OCI-LY7 (cell line): ENCODE measurements around the gene SMIM10. TPM values are rescaled to one million over a fixed set of nuclear protein-coding genes. Genes with fewer than 3 reads are reported as not detected.
"Not testable (repeated sequence)": the region's sequence is repeated elsewhere in the genome, so short reads cannot be mapped to it uniquely, and the experiment has no call there.

Source experiments
- BruUV-seq: library from RNA; stranded (reverse); fragments of 400-500 nt; replicated peaks from 2 replicates; lab custom pipeline; 2021; lab: Mats Ljungman, UMichigan
- CTCF ChIA-PET: fragments of 300-600 bp; sonication (Branson Sonifier 250); formaldehyde crosslinking; loops from one replicate; lab custom pipeline; 2022; ENCODE audit warnings: antibody characterized with exemption; ENCODE audit not compliant: unreplicated experiment; lab: Charles Lee
- POLR2A ChIA-PET: fragments of 300-600 bp; sonication (Branson Sonifier 250); formaldehyde crosslinking; loops from one replicate; lab custom pipeline; 2022; ENCODE audit warnings: antibody characterized with exemption; lab: Charles Lee
- DNase-seq: peaks from one replicate; pipeline ENCODE4 v3.0.0-alpha.2; 2015; ENCODE audit warnings: low spot score
- H2AFZ ChIP-seq: fragments of 200-600 bp; sonication (generic), shearing (Covaris generic); 2 replicates; pipeline ENCODE4 v1.6.1; 2014; ENCODE audit warnings: mild to moderate bottlenecking, antibody characterized with exemption, low read length, moderate library complexity
- H3K27ac ChIP-seq: fragments of 200-600 bp; sonication (generic); 2 replicates; pipeline ENCODE4 v1.5.1; 2014; ENCODE audit warnings: mixed run types, low read depth, mild to moderate bottlenecking, moderate library complexity, low read length, inconsistent platforms; ENCODE audit not compliant: poor library complexity, severe bottlenecking
- H3K36me3 ChIP-seq: fragments of 200-600 bp; sonication (generic); 2 replicates; pipeline ENCODE4 v1.6.1; 2014; ENCODE audit warnings: mild to moderate bottlenecking, antibody characterized with exemption, low read length, moderate library complexity, mixed read lengths; ENCODE audit not compliant: insufficient read depth
- H3K4me1 ChIP-seq: fragments of 200-600 bp; sonication (generic); 2 replicates; pipeline ENCODE4 v1.5.1; 2014; ENCODE audit warnings: mild to moderate bottlenecking, low read length; ENCODE audit not compliant: insufficient read depth, poor library complexity, severe bottlenecking
- H3K4me2 ChIP-seq: fragments of 200-600 bp; sonication (generic); 2 replicates; pipeline ENCODE4 v1.6.1; 2014; ENCODE audit warnings: mild to moderate bottlenecking, low read length
- H3K4me3 ChIP-seq: fragments of 200-600 bp; sonication (generic); 2 replicates; pipeline ENCODE4 v1.5.1; 2014; ENCODE audit warnings: mild to moderate bottlenecking, low read depth, low read length; ENCODE audit not compliant: poor library complexity, severe bottlenecking
- H3K79me2 ChIP-seq: fragments of 200-600 bp; sonication (generic); 2 replicates; pipeline ENCODE4 v1.6.1; 2016; ENCODE audit warnings: low read depth, mild to moderate bottlenecking, low read length, moderate library complexity, mixed read lengths; ENCODE audit not compliant: insufficient read depth
- H3K9me2 ChIP-seq: fragments of 200-600 bp; sonication (generic); 2 replicates; pipeline ENCODE4 v1.6.1; 2016; ENCODE audit warnings: mild to moderate bottlenecking, low read length, mixed read lengths; ENCODE audit not compliant: insufficient read depth
- H3K9me3 ChIP-seq: fragments of 200-600 bp; sonication (generic); 2 replicates; pipeline ENCODE4 v1.6.1; 2014; ENCODE audit warnings: mild to moderate bottlenecking, mixed run types, low read length, mixed read lengths
- H4K20me1 ChIP-seq: fragments of 200-600 bp; sonication (generic); 2 replicates; pipeline ENCODE4 v1.6.1; 2014; ENCODE audit warnings: mild to moderate bottlenecking, antibody characterized with exemption, low read length, moderate library complexity, mixed read lengths; ENCODE audit not compliant: insufficient read depth
- CTCF ChIP-seq: fragments of 200-600 bp; sonication (generic); conservative IDR thresholded peaks from 2 replicates; pipeline ENCODE4 v1.5.1; 2014; ENCODE audit warnings: mild to moderate bottlenecking, antibody characterized with exemption, low read length, moderate library complexity, mixed read lengths
- EZH2phosphoT487 ChIP-seq: fragments of 200-600 bp; sonication (generic); IDR thresholded peaks from 2 replicates; pipeline ENCODE4 v1.6.1; 2018; ENCODE audit warnings: low read depth, borderline replicate concordance, mild to moderate bottlenecking, mixed run types, antibody characterized with exemption, low read length, moderate library complexity, mixed read lengths
- intact Hi-C: fragments of 100-400 bp; cut with micrococcal nuclease; formaldehyde crosslinking; loops from one replicate; pipeline ENCODE4 v1.10.0; 2022; ENCODE audit not compliant: unreplicated experiment
- total RNA-seq, 2 experiments: library from RNA; depleted of rRNA in 1 of 2; stranded (reverse); fragments of >200 nt in 1 of 2; shearing (Covaris generic) in 1 of 2; gene quantifications; 2 replicates each; pipeline ENCODE4 v1.2.3, GENCODE V29; 2014 to 2022

SMIM10 gene
- total RNA-seq, 2 experiments from 2014 or later = 0.16 to 1.5 TPM

- H3K9me2 ChIP-seq, CTCF ChIA-PET, intact Hi-C loops, H3K9me3 ChIP-seq, H3K4me2 ChIP-seq, H2AFZ ChIP-seq, H3K4me3 ChIP-seq, H3K27ac ChIP-seq, BruUV-seq, H4K20me1 ChIP-seq, DNase-seq, H3K36me3 ChIP-seq, POLR2A ChIA-PET, H3K4me1 ChIP-seq, H3K79me2 ChIP-seq: not testable (repeated sequence)
Measured at GRCh38 chrX:135023791-135024190, 33.0 kb downstream of the SMIM10 start.

- Histone ChIP-seq H3K4me1 (no peaks in the 10 kb centered on the region), H4K20me1 (no peaks in the 10 kb centered on the region), H3K79me2 (no peaks in the 10 kb centered on the region), H3K9me2 (no peaks in the 10 kb centered on the region), H3K4me3 (no peak overlapping the region), H3K9me3 (no peaks in the 10 kb centered on the region), H3K4me2 (no peak overlapping the region), H2AFZ (no peak overlapping the region), H3K27ac (no peak overlapping the region), H3K36me3 (no peaks in the 10 kb centered on the region)
- ChIA-PET POLR2A (no interaction called here), CTCF (no interaction called here)
- TF ChIP-seq CTCF (no peak), EZH2phosphoT487 (no peak)
- intact Hi-C loops = no loop called here
- no peak for DNase-seq
- BruUV-seq = no TSS peak
Measured at GRCh38 chrX:135024526-135024925, 33.7 kb downstream of the SMIM10 start.

GRCh38 chrX:135030207-135030963 lies 39.6 kb downstream of the SMIM10 start:
- H3K27ac ChIP-seq, H3K4me1 ChIP-seq, H3K9me2 ChIP-seq, BruUV-seq, POLR2A ChIA-PET, intact Hi-C loops, H2AFZ ChIP-seq, CTCF ChIA-PET, H3K9me3 ChIP-seq, DNase-seq, H4K20me1 ChIP-seq, H3K79me2 ChIP-seq, H3K4me2 ChIP-seq, H3K4me3 ChIP-seq, H3K36me3 ChIP-seq: not testable (repeated sequence)

- H3K9me3 ChIP-seq, H3K79me2 ChIP-seq, BruUV-seq, H3K9me2 ChIP-seq, H2AFZ ChIP-seq, CTCF ChIA-PET, POLR2A ChIA-PET, H3K27ac ChIP-seq, H3K4me2 ChIP-seq, H3K36me3 ChIP-seq, intact Hi-C loops, DNase-seq, H3K4me1 ChIP-seq, H3K4me3 ChIP-seq, H4K20me1 ChIP-seq: not testable (repeated sequence)
Measured at GRCh38 chrX:135041149-135042123, 50.6 kb downstream of the SMIM10 start.
